Measurements from ENCODE around the gene PVR. TPM values are rescaled to one million over a fixed set of nuclear protein-coding genes. Genes with fewer than 3 reads are reported as not detected.

Gene PVR
- total and polyA plus RNA-seq, 2 of the 4 experiments (the other 2 are of a cell fraction), result 106 to 122 TPM

- H2BK15ac ChIP-seq (ENCODE audit: low read depth, low read length), result peak overlapping the region; percentile 90; the same call in 2 of the 3 replicates
- H3K79me1 ChIP-seq (ENCODE audit: low read depth in 1 of 2, low read length in 2 of 2), result no peaks in the 10 kb centered on the region; a peak in 1 of 4 replicates
- in situ Hi-C loops (cut with MboI; ENCODE audit: low sequenced_read_pairs), result no loop called here
- peak; percentile 90 for ATAC-seq (ENCODE audit: low read depth)
- ChIA-PET POLR2A (ENCODE audit: unreplicated experiment) (interaction anchor here (0.5 to 0.9 kb wide), 3 partner anchors 18 to 23 kb away, joined by 3 to 8 read pairs (median 4); partner anchors contain the start of gene PVR), CTCF (interaction anchor here (0.6 to 1.0 kb wide), 3 partner anchors 9 to 61 kb away, joined by 3 to 5 read pairs (median 4); no protein-coding TSS in a partner anchor)
- peak overlapping the region; percentile 99 for H2BK20ac ChIP-seq (ENCODE audit: low read depth, low read length)
- peak overlapping the region; percentile 46 for H2AK9ac ChIP-seq (replicated peaks; ENCODE audit: low read depth, low read length, poor library complexity)
- H2BK120ac ChIP-seq (ENCODE audit: low read depth, low read length), result peak overlapping the region; percentile 97
- peak; percentile 99 for DNase-seq
- intact Hi-C loops (cut with micrococcal nuclease), result loop anchor here (1.0 kb wide), 2 partner anchors 23 to 38 kb away; no protein-coding TSS in a partner anchor
- peaks cover 21% of the 10 kb centered on the region for H3K9me1 ChIP-seq (ENCODE audit: insufficient read depth, low read length)
- no peaks in the 10 kb centered on the region; the same call in 1 of the 2 replicates for H4K20me1 ChIP-seq (ENCODE audit: insufficient read depth, low read length)
- dilution Hi-C loops (cut with HindIII; ENCODE audit: low sequenced_read_pairs, unreplicated experiment), result no loop called here
- no peak overlapping the region for H3K4me3 ChIP-seq (ENCODE audit: insufficient read depth, low read depth, low read length)
- H3K23ac ChIP-seq (ENCODE audit: low read depth, low read length), result peak overlapping the region; percentile 87
- no peaks in the 10 kb centered on the region for H3K27me3 ChIP-seq (ENCODE audit: control insufficient read depth, insufficient read depth, low read length)
- peak overlapping the region; percentile 83 for H3K14ac ChIP-seq (replicated peaks; ENCODE audit: low read depth, low read length)
- peak overlapping the region; percentile 91 for H4K91ac ChIP-seq (ENCODE audit: insufficient read depth, low read depth, low read length)
- H4K8ac ChIP-seq (ENCODE audit: low read depth in 2 of 2, low read length in 2 of 2), result peak overlapping the region; percentile 22 to 86; a peak in 3 of 4 replicates
- H2AK5ac ChIP-seq (ENCODE audit: low read depth, low read length), result peak overlapping the region; percentile 99
- peaks cover 2% of the 10 kb centered on the region; the same call in 1 of the 2 replicates for H3K9me3 ChIP-seq (ENCODE audit: control insufficient read depth, insufficient read depth, low read length)
- no peak overlapping the region for H3K9ac ChIP-seq (ENCODE audit: low read depth, low read length)
- H3K4me2 ChIP-seq (ENCODE audit: low read depth, low read length), result no peak overlapping the region
- H4K5ac ChIP-seq (ENCODE audit: low read depth, low read length), result peak overlapping the region; percentile 33
- WGBS, 2 experiments (ENCODE audit: extremely low coverage in 2 of 2, insufficient read length in 1 of 2), result no CpG with 5 or more reads among the region's 1 CpG
- peak overlapping the region; percentile 89 for H3K27ac ChIP-seq (ENCODE audit: insufficient read depth, low read length)
- H3K4me1 ChIP-seq (ENCODE audit: control insufficient read depth, insufficient read depth, low read length), result peaks cover 15% of the 10 kb centered on the region
- H3K4ac ChIP-seq (ENCODE audit: low read depth, low read length), result peak overlapping the region; percentile 95
- no TSS peak for BruUV-seq (replicated peaks)
- peak overlapping the region; percentile 46 for H3K18ac ChIP-seq (ENCODE audit: low read depth, low read length)
- H3K36me3 ChIP-seq (ENCODE audit: control insufficient read depth, insufficient read depth, low read length), result peaks cover 6% of the 10 kb centered on the region; the same call in 1 of the 2 replicates
- peak overlapping the region; percentile 84 for H2BK5ac ChIP-seq (ENCODE audit: low read depth, low read length, poor library complexity, severe bottlenecking)
- H3K56ac ChIP-seq (ENCODE audit: extremely low read depth, insufficient read depth, low read length), result peak overlapping the region; percentile 22; the same call in 1 of the 2 replicates
- peak overlapping the region; percentile 71 for H2AFZ ChIP-seq (replicated peaks; ENCODE audit: low read length, poor library complexity)
- TF ChIP-seq MXI1 (IDR thresholded peaks at IDR 0.05; ENCODE audit: borderline replicate concordance, low read depth, low read length), result no peak
- no peak for TF ChIP-seq MAZ (IDR thresholded peaks at IDR 0.05; ENCODE audit: borderline replicate concordance, low read depth, low read length)
- peak; percentile 71 for TF ChIP-seq FOS (IDR thresholded peaks at IDR 0.05; ENCODE audit: low read depth, low read length)
- TF ChIP-seq CTCF (conservative IDR thresholded peaks at IDR 0.05; ENCODE audit: low read depth, low read length), result no peak
- 0 out of 2 replicates have a peak, but pooled peaks have one; percentile 25 for TF ChIP-seq CEBPB (IDR thresholded peaks at IDR 0.05; ENCODE audit: low read depth, low read length)
- TF ChIP-seq ELK1 (IDR thresholded peaks at IDR 0.05; ENCODE audit: borderline replicate concordance, low read depth, low read length), result no peak
- TF ChIP-seq MAFK (IDR thresholded peaks at IDR 0.05; ENCODE audit: low read depth, low read length), result no peak
- TF ChIP-seq RCOR1 (IDR thresholded peaks at IDR 0.05; ENCODE audit: insufficient replicate concordance, low read length), result peak; percentile 42
- 0 out of 2 replicates have a peak, but pooled peaks have one; percentile 11 for TF ChIP-seq RAD21 (IDR thresholded peaks at IDR 0.05; ENCODE audit: low read length)
- no peak for TF ChIP-seq CHD1 (IDR thresholded peaks at IDR 0.05; ENCODE audit: low read depth, low read length)
- no peak; the same call in 1 of the 2 replicates for TF ChIP-seq SMC3 (IDR thresholded peaks at IDR 0.05; ENCODE audit: low read depth, low read length)
- peak; percentile 52; the same call in 1 of the 2 replicates for TF ChIP-seq USF2 (IDR thresholded peaks at IDR 0.05; ENCODE audit: low read depth, low read length)
- no peak for TF ChIP-seq NFE2L2 (IDR thresholded peaks at IDR 0.05; ENCODE audit: low read depth, low read length)
Measured at GRCh38 chr19:44626048-44626624, 17.6 kb upstream of the PVR start.
